ENCODE results near the gene CELSR2.

DNA sequence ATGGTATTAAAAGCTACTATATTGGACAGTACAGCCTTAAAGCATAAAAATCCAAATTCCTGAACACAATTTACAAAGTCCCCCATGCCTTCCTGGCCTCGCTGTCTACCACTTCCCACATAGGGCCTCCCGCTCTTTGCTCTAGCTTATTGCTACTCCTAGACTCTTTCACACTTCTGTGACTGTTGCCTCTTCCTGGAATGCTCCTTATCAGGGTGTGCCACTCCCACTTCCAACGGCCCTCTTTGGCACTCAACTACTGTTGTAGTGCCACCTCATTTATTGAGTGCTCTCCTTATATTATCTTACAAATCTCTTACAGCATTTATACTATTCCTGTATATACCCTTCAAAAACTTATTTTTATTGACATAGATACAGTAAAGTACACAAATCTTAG lies 30.8 kb upstream of the CELSR2 start:
- TF ChIP-seq POLR2A (IDR thresholded peaks at IDR 0.05; ENCODE audit: extremely low read depth, insufficient read length): no peak
- TF ChIP-seq, protein P1, sequence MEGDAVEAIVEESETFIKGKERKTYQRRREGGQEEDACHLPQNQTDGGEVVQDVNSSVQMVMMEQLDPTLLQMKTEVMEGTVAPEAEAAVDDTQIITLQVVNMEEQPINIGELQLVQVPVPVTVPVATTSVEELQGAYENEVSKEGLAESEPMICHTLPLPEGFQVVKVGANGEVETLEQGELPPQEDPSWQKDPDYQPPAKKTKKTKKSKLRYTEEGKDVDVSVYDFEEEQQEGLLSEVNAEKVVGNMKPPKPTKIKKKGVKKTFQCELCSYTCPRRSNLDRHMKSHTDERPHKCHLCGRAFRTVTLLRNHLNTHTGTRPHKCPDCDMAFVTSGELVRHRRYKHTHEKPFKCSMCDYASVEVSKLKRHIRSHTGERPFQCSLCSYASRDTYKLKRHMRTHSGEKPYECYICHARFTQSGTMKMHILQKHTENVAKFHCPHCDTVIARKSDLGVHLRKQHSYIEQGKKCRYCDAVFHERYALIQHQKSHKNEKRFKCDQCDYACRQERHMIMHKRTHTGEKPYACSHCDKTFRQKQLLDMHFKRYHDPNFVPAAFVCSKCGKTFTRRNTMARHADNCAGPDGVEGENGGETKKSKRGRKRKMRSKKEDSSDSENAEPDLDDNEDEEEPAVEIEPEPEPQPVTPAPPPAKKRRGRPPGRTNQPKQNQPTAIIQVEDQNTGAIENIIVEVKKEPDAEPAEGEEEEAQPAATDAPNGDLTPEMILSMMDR (IDR thresholded peaks at IDR 0.05; ENCODE audit: low read depth, low read length): no peak

All from NB4 (cell line).